Natural killer cell (primary cell): ENCODE results near the gene CATSPERB. TPM values are rescaled to one million over a fixed set of nuclear protein-coding genes. Genes with fewer than 3 reads are reported as not detected.
"Not testable (repeated sequence)": the region's sequence is repeated elsewhere in the genome, so short reads cannot be mapped to it uniquely, and the experiment has no call there.

Experiments used
- ATAC-seq, 3 donors: fragments of 150-1000 bp in 2 of 3; fragments of 200-7000 bp in 1 of 3; cut with Tn5 transposase; 1 replicate in 1 of 3; 2 replicates in 2 of 3; pipeline ENCODE4 v1.10.0; 2021; ENCODE audit warnings: mild to moderate bottlenecking in 2 of 3, moderate library complexity in 2 of 3
- DNase-seq, 2 donors: peaks; one replicate each; pipeline versions ENCODE4 v3.0.0 to v3.0.0-alpha.2; 2013 to 2021; ENCODE audit warnings: mixed read lengths in 1 of 2
- H3K27ac ChIP-seq: one replicate; pipeline ENCODE4 v1.5.1; 2013; ENCODE audit warnings: mild to moderate bottlenecking, low read length
- H3K27me3 ChIP-seq: one replicate; pipeline ENCODE4 v1.6.1; 2013; ENCODE audit warnings: low read length; ENCODE audit not compliant: control insufficient read depth, insufficient read depth
- H3K36me3 ChIP-seq: one replicate; pipeline ENCODE4 v1.6.1; 2013; ENCODE audit warnings: low read length; ENCODE audit not compliant: control insufficient read depth, insufficient read depth
- H3K4me1 ChIP-seq: one replicate; pipeline ENCODE4 v1.6.1; 2013; ENCODE audit warnings: low read length; ENCODE audit not compliant: control insufficient read depth, insufficient read depth
- H3K4me3 ChIP-seq: one replicate; pipeline ENCODE4 v1.5.1; 2013; ENCODE audit warnings: low read length
- H3K9me3 ChIP-seq: one replicate; pipeline ENCODE4 v1.6.1; 2013; ENCODE audit warnings: low read length; ENCODE audit not compliant: control insufficient read depth, insufficient read depth
- H3K27ac Mint-ChIP-seq, 2 donors: one replicate each; pipeline ENCODE4 v1.8.0; 2022; ENCODE audit warnings: mild to moderate bottlenecking in 2 of 2, mixed read lengths in 2 of 2, moderate library complexity in 1 of 2
- H3K27me3 Mint-ChIP-seq, 2 donors: one replicate each; pipeline ENCODE4 v1.8.0; 2022; ENCODE audit warnings: low read depth in 2 of 2, mixed read lengths in 2 of 2
- H3K36me3 Mint-ChIP-seq: one replicate; pipeline ENCODE4 v1.8.0; 2022; ENCODE audit warnings: mixed read lengths
- H3K4me1 Mint-ChIP-seq, 2 donors: one replicate each; pipeline ENCODE4 v1.8.0; 2022; ENCODE audit warnings: mixed read lengths in 2 of 2
- H3K4me3 Mint-ChIP-seq: one replicate; pipeline ENCODE4 v1.8.0; 2022; ENCODE audit warnings: mild to moderate bottlenecking, moderate library complexity, mixed read lengths
- H3K9me3 Mint-ChIP-seq, 2 donors: one replicate each; pipeline ENCODE4 v1.8.0; 2022; ENCODE audit warnings: mixed read lengths in 2 of 2
- CTCF ChIP-seq: fragments of 200-600 bp; IDR thresholded peaks from one replicate; pipeline ENCODE4 v1.8.0; 2022; ENCODE audit warnings: antibody characterized with exemption
- WGBS: methylation state at CpG from one replicate; pipeline ENCODE4 v1.1.7; 2013; ENCODE audit warnings: missing lambda C conversion rate; ENCODE audit not compliant: insufficient coverage; 5-methylcytosine and 5-hydroxymethylcytosine counted together
- intact Hi-C: fragments of 100-400 bp; cut with micrococcal nuclease; formaldehyde crosslinking; loops from one replicate; pipeline ENCODE4 v1.14.2; 2022
- total RNA-seq, 4 donors: library from RNA; stranded (reverse); fragments of 120-200 nt in 1 of 4; gene quantifications; one replicate each; pipeline versions ENCODE4 v1.2.3 to v1.2.4, GENCODE V29; 2013 to 2022

CATSPERB gene
- total RNA-seq, 3 donors from 2014 or later (not counting 1 experiment from before 2014, with no cell fraction given): 3.1 to 5.8 (median 4.2) TPM

GRCh38 chr14:91674911-91675310, 57.0 kb downstream of the CATSPERB start:
- no peak overlapping the region for H3K4me3 ChIP-seq
- H3K9me3 ChIP-seq: no peaks in the 10 kb centered on the region
- H3K9me3 Mint-ChIP-seq: no peaks in the 10 kb centered on the region
- H3K27ac Mint-ChIP-seq: no peak overlapping the region
- H3K4me3 Mint-ChIP-seq: no peak overlapping the region
- H3K27ac ChIP-seq: no peak overlapping the region
- WGBS: 96% methylated on average over 3 of the region's 3 CpGs
- no peaks in the 10 kb centered on the region for H3K27me3 ChIP-seq
- no peaks in the 10 kb centered on the region for H3K36me3 Mint-ChIP-seq
- no peaks in the 10 kb centered on the region for H3K36me3 ChIP-seq
- H3K4me1 Mint-ChIP-seq: no peaks in the 10 kb centered on the region
- DNase-seq: no peak
- H3K4me1 ChIP-seq: no peaks in the 10 kb centered on the region
- TF ChIP-seq CTCF: no peak
- ATAC-seq: no peak
- no peaks in the 10 kb centered on the region for H3K27me3 Mint-ChIP-seq
- intact Hi-C loops: no loop called here

- no peak for TF ChIP-seq CTCF
- DNase-seq (no peak), ATAC-seq (no peak)
- Histone ChIP-seq H3K4me3 (no peak overlapping the region), H3K27ac (no peak overlapping the region), H3K27me3 (no peaks in the 10 kb centered on the region), H3K4me1 (no peaks in the 10 kb centered on the region), H3K9me3 (no peaks in the 10 kb centered on the region), H3K36me3 (no peaks in the 10 kb centered on the region)
- H3K27ac Mint-ChIP-seq: no peak overlapping the region
- 87% methylated on average over 2 of the region's 2 CpGs for WGBS
- no peaks in the 10 kb centered on the region for H3K36me3 Mint-ChIP-seq
- H3K9me3 Mint-ChIP-seq: no peaks in the 10 kb centered on the region
- H3K27me3 Mint-ChIP-seq: no peaks in the 10 kb centered on the region
- H3K4me3 Mint-ChIP-seq: no peak overlapping the region
- H3K4me1 Mint-ChIP-seq: no peaks in the 10 kb centered on the region
- intact Hi-C loops: no loop called here
Measured at GRCh38 chr14:91669867-91670266, 62.0 kb downstream of the CATSPERB start.

GRCh38 chr14:91667101-91667500, 64.8 kb downstream of the CATSPERB start:
- H3K9me3 Mint-ChIP-seq, H3K4me3 ChIP-seq, H3K4me1 ChIP-seq, intact Hi-C loops, H3K4me1 Mint-ChIP-seq, DNase-seq, H3K27ac ChIP-seq, H3K27ac Mint-ChIP-seq, H3K36me3 ChIP-seq, H3K4me3 Mint-ChIP-seq, H3K9me3 ChIP-seq, ATAC-seq, H3K27me3 Mint-ChIP-seq, H3K36me3 Mint-ChIP-seq, H3K27me3 ChIP-seq: not testable (repeated sequence)
- 74% methylated on average over 2 of the region's 2 CpGs for WGBS

- WGBS: no CpG with 5 or more reads among the region's 2 CpGs
- intact Hi-C loops: no loop called here
- ATAC-seq: no peak
Measured at GRCh38 chr14:91660790-91661189, 71.1 kb downstream of the CATSPERB start.

More at GRCh38 chr14:91660790-91661189, 71.1 kb downstream of the CATSPERB start:
- Mint-ChIP-seq H3K4me1 (no peaks in the 10 kb centered on the region), H3K4me3 (no peak overlapping the region), H3K9me3 (no peaks in the 10 kb centered on the region), H3K27me3 (no peaks in the 10 kb centered on the region), H3K36me3 (no peaks in the 10 kb centered on the region), H3K27ac (no peak overlapping the region)
- H3K4me1 ChIP-seq: no peaks in the 10 kb centered on the region
- no peaks in the 10 kb centered on the region for H3K9me3 ChIP-seq
- H3K27ac ChIP-seq: no peak overlapping the region
- no peaks in the 10 kb centered on the region for H3K36me3 ChIP-seq
- H3K27me3 ChIP-seq: no peaks in the 10 kb centered on the region
- no peak for DNase-seq
- no peak overlapping the region for H3K4me3 ChIP-seq
- no peak for TF ChIP-seq CTCF
